Kasumi-1 (cell line): ENCODE measurements around the gene DNER.

Source experiments
- DNase-seq, 2 experiments: peaks; one replicate each; lab custom pipeline; 2025; lab: John Stamatoyannopoulos, UW

DNER gene

DNA sequence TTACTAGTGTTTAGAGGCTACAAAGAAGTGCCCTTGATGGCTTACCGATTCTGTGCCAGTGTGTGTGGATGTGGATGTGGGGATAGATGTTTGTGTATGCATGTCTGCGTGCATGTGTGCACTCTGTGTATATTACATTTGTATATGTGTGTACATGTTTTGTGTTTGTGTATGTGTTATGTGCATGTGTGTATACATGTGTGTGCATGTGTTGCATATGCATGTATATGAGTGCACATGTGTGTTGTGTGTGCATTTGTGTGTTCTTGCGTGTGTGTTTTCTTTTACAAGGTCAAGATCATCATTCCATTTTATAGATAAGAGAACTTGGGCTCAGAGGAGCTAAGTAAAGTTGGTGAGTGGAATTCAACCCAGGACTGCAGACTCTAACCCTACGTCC lies 226.1 kb downstream of the DNER start:
- DNase-seq, result no peak

DNA sequence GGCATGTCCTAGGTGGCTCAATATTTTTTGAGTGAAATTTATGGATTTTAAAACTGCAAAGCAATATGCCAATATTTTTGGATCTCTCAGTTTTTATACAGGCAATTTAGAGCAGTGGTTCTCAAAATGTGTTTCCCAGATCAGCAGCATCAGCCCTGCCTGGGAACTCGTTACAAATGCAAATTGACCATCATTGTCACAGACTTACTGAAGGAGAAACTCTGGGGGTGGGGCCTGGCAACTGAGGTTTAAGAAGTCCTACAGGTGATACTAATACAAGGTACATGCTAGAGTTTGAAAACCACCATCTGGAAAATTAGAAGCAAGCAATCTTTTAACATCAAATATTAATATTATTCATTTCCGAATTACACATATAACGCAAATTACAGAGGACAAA lies 227.7 kb downstream of the DNER start:
- no peak for DNase-seq

DNA sequence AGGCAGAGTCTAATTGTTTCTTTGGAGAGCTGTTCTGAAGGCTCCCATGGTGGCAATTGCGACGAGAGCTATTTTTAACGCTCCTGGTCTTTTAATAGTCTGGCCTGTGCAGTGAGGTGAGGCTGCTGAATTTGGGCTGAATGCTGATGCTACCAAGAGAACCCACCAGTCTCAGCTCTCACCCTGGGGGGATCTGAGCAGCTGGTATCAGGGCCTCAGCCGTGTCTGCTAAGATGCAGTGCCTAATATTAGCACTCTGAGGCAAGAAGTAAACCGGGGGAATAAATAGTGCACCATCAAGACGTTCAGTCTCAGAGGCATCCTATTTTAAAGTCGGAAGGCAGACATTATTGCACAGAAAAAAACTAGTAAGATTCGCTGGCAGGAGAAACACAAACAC lies 228.5 kb downstream of the DNER start:
- no peak for DNase-seq

DNA sequence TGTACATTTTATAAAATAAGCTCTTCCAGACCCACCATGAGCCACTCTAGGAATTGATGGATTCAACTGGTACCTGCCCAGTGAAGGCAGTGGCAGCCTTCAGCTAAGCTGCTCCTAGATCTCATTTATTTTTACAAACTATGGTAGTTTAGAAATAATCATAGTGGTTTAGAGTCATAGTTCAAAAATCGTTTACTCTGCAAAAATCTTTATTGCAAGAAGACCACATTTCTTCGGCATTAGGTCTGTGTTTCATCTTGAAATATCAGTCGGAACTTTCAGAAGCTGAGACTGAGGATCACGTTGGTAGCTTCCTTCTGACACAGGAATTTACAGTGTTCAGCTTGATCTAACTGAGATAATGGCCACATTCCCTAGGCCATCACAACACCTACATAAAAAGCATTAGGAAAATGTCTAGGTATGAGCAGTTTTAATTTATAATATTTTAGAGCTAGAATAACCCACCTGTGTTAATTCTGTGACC lies 237.0 kb downstream of the DNER start:
- no peak for DNase-seq

DNA sequence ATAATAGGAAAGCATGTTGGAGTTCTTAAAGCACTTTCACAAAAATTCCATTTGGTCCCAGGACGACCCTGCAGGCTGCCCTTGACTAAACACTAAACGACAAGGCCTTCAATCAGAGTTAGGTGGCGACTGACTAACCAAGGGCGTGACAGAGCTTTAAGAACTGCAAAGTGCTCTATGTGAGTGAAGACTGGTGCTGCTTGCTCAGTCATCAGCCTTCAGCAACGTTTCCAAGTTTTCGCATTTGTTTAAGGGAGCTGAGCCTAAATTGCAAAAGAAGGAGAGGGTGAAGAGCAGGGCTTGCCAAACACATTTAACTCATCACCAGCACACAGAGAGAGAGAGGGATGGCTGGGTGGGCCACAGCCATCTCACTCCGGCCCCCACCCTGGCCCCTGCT lies 238.6 kb downstream of the DNER start:
- no peak for DNase-seq

DNA sequence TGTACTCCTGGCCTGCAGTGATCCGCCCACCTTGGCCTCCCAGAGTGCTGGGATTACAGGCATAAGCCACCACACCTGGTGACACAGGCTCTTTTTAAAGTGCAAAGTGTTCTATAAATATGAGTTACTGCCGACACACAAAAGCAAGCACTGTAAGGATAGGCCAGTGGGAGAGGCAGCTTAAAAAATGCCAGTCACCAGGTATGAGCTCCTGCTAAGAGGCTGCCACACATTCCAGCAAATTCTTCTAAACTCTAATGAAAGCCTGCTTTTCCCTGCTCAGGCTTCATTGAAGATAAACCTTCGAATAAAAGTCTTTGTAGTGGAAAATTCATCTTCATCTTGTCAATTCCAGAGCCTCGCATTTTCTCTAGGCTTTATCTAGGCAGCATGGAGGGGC lies 240.2 kb downstream of the DNER start:
- DNase-seq, result no peak

DNA sequence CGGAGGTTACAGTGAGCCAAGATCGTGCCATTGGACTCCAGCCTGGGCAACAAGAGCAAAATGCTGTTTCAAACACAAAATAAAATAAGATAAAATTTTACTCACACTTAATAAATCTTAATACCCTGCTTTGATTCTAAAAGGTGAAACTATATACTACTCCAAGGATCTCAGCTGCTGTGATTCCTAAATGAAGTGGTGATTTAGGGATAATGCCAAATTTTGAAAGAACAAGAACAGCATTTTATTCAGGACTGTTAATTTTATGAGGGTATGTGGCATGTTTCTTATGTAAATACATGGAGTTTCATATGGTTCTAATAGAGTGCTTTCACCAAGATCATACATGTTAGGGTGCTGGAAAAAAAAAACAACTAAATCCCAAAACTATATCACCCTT lies 243.6 kb downstream of the DNER start:
- DNase-seq, result no peak

DNA sequence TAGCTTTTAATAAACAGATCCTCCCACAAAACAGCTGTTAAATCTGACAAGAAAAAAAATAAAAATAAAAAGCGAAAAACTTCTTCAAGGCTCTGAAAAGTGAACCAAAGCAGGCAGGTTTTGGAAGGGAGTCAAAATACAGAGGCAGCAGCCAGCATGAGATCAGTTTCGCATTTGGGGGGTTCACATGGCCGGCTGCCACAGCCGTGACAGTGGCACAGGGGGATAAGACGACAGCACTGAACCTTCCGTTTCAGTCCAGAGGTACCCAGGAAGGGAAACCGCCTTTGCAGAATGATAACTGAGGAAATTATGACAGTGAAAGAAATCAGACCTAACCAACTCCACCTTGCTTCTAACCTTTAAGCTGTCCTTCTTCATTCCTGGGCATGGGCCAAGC lies 246.6 kb downstream of the DNER start:
- no peak for DNase-seq

DNA sequence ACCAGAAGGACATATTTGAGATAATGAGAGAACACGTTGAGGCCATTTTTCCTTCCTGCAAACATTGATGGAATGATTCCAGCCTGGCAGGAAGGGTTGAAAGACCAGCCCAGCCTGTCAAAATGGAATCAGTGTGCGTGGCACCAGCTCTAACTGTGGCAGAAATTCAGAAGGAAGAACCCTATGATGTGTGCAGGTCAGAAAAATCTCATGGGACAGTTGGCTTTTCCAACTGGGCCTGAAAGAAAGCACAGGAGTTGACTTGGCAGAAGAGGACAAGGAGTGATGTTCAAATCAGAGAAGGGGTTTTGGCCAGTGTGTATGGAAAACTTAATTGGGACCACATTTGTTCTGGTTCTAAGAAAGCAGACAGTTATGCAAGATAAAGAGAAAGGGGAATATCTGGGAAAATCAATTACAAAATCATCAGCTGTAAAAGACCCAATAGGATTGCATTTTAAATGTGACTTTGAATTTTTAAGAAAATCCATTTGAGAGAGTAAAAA lies 250.5 kb downstream of the DNER start:
- DNase-seq, result no peak

DNA sequence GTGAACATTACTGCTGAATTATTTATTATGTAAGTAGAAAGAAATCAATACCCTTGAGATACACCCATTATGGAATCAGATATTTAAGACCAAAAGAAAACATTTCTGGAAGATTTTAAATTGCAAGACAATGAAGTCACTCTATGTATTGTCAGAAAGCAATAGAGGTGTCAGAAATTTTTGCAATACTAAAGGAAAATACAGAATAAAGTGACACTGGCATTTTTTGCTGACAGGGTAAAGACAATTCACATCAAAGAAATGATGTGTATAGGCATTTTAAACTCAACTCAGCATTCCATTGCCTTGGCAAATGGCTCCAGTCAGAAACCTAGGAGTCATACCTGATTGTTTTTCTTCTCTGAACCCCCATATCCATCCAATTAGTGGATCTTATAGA lies 252.2 kb downstream of the DNER start:
- no peak for DNase-seq

DNA sequence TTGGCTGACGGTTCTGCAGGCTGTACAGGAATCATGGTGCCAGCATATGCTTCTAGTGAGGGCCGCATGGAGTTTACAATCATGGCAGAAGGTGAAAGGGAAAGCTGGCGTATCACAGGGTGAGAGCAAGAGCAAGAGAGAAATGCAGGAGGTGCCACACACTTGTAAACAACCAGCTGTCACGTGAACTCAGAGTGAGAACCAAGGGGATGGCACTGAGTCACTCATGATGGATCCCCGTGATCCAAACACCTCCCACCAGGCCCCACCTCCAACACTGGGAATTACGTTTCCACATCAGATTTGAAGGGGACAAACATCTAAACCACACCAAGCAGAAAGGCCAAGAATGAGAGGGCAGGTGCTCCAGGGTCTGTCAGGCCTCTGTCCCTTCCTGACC lies 258.3 kb downstream of the DNER start:
- DNase-seq, result no peak

DNA sequence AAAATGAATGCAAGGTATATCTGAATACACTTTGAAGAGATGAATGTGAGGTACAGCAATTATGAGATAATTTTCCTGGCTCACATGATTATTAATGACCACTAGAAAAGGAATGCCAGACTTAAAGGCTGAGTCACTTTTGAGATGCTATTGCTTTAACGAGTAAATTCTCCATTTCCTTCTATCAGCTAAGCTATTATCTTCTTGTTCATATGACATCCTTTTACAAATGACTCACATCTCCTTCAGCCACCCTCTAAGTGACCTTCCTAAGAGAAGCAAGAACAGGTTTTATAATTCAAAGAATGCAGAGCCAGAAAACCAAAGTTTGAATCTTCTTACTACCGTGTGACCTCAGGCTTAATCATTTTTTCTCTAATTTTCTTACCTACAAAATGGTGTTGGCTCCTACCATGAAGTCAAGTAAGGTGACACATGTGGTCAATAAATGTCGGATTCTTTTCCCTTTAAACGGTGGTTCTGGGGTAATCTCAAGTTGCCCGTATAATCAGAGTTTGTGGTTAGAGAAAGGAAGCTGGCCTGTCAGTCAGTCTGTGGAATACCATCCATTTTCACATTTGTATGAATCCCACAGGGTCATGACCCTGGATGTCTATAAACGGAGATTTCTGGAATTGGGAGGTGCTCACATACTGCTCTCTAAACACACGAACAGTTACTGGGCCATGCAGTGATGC lies 259.3 kb downstream of the DNER start:
- no peak for DNase-seq

DNA sequence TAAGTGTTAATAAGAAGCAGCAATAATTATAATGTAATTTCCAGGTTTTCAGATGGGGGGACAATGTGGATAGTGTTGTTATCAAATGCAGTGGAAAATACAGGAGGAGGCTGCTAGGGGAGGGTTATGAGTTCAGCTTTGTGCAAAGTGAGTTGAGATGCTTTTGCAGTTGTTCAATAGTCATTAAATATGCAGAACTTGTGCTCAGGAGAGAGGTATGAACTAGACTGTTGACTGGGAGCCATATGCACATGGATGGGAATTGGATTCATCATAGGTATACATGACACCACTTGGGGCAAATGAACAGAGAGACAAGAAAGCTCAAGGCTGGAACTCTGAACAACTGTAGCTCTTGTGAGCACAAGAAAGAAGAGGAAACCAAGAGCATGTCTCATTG lies 261.1 kb downstream of the DNER start:
- DNase-seq, result no peak

DNA sequence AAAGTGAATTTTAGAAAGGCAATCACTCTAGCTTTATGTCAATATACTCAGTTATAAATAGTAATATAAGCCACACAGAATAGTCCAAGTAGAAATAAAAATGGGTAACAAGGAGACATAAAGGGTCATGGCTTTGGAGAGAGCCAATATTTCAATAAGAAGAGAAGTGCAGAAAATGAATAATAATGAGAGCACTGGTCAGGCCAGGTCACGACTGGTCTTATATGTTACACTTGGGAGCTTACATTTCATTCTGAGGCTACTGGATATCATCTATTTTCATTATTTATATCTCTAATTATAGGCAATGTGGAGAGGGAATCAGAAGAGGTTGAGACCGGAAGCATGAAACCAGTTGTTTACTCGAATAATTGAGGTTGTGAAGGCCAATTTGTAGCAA lies 262.5 kb downstream of the DNER start:
- no peak for DNase-seq

DNA sequence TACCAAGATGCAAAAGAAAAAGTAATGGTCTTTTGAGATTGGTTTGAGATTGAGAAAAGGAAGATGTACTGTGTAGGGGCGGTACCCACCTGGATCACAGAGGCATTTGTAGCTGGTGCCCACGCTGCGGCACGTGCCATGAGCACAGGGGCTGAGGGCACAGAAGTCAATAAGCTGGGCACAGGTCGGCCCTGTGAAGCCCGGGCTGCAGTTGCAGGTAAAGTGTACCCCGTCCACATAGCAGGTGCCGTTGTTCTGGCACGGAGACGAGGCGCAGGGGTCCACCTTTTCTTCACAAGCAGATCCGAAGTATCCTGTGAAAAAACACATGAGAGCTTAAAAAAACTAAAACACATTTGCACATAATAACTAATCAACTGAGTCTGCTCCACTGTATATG lies 267.1 kb downstream of the DNER start:
- no peak for DNase-seq

DNA sequence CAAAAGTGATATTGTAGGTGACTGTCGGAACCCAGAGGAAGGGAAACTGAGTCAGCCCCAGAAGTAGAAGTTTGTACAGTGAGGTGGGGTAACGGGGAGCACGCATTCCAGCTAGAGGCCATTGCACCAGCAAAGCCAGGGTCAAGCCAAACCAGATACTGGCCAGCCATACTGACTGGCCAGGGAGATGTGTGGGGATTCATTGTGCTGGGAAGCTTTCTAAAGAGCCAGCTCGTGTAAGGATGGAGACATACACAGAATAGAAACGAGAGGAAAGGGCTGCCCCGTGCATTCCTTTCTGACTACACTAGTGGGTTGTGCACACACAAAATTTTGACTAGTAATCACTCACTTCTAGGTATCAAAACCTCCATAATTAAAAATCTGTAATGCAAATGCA lies 268.0 kb downstream of the DNER start:
- DNase-seq, result no peak

DNA sequence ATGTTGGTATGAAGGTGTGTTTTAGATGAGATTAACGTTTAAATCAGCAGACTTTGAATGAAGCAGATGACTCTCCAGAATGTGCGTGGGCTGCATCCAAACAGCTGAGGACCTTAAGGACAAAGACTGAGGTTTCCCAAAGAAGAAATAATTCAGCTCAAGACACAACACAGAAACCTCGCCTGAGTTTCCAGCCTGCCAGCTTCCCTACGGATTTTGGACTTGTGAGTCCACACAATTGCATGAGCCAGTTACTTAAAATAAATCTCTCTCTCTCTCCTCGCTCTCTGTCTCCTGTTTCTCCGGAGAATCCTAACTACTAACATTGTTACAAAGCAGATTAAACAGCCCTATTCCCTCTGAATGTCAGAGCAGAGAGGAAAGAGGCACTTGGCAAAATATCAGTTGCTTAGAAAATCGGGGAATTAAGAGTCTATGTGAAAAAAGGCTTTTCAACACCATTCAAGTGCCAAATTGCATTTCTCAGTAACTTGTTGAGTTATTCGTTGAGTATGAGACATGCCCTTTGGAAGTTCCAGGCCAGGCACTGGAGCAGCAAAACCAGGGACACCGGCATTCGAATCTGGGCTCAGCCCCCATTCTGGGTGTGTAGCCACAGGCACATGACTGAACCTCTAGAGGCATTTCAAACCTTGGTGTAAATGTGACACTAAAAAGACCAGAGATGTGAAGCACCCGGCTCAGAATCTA lies 268.7 kb downstream of the DNER start:
- DNase-seq, result no peak

DNA sequence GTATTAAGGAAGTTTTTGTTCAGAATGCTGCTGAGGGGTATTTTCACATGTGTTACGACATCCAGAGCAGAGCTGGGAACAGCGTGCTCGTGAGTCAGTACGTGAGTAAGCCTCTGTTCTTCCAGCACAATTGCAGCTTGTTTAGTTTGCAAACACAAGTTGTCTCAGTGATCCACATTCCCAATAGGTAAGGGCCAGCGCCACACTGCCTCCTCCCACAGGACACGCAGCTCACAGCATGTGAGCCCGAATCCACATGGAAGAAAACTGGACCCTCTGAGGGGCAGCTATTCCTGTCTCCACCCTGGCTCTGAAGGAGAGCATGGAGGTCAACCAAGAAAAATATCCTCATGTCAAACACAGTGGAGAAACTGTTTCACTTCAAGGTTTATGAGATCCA lies 269.3 kb downstream of the DNER start:
- DNase-seq, result no peak

DNA sequence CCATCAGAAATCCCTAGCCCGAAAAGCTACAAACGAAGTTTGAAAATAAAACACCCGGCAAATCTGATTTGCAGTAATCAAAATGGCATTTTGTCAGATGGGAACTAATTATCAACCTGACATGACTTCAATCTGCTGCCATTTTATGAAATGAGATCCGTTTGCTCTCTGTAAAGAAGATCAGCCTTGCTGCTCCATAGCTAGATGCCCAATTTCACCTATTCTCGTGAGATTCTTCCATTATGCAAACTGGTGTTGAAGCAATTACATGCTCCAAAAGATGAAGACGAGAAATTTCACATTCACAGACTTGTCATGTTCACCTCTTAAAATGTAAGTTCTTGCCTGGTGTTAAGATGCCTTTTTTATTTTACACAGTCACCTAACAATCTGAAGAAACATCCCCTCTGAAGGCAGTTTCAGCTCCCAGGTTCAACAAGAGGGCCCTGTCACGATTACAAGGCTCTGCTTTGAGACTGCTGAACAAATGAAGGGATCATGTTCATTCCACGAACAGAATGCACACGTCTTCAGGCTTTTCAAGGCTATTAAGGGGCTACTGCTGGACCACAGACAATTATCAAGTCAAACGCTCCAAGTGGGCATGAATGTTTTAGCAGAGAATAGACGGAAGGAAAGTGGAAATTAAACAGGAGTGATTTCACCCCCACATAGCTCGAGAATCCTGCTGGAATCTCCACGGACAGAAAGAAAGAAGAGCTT lies 270.6 kb downstream of the DNER start:
- no peak for DNase-seq

DNA sequence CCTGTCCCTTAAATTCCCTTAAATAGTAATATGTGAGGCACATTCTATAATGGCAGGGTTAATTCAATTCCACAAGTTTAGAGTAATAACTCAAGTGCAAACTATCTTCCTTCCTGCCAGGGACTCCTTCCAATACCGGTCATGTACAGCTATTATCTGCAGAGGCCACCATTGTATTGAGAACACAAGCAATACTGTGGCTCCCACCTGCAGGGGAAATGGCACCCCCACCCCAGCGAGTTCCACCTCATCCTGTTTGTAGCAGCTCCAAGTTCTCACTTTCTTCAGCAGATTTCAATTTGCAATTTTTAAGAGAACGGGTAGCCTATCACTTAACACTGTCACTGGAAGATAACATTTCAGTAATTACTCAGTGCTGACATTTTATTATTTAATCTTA lies 271.2 kb downstream of the DNER start:
- no peak for DNase-seq

DNA sequence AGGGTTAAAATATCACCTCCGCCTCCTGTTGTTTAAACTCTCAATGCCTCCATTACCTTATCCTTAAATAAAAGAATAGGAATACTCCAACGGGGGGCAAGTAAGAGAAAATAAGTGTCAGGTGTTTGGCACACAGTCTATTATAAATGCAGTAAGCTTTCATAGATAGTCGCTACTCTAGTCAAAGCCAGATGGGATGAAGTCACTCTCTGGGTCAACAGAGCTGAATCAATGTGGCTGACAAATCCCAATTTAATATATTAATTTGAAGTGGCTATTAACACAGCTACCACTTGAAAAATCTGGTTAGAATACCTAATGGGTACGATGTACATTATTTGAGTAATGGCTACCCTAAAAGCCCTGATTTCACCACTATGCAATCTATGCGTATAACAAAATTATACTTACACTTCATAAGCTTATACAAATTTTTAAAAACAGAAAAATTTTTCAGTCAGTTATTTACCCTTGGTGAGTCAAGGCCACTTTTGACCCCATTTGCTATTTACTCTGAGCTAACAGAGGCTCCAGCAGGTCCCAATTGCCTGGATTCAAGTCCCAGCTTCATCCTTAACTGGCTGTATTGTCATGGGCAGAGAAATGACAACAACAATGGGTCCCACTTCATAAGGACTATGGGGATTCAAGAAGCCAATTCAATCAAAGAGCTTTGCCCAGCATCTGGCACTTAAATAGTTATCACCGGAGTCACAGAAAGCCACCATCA lies 275.8 kb downstream of the DNER start:
- no peak for DNase-seq

DNA sequence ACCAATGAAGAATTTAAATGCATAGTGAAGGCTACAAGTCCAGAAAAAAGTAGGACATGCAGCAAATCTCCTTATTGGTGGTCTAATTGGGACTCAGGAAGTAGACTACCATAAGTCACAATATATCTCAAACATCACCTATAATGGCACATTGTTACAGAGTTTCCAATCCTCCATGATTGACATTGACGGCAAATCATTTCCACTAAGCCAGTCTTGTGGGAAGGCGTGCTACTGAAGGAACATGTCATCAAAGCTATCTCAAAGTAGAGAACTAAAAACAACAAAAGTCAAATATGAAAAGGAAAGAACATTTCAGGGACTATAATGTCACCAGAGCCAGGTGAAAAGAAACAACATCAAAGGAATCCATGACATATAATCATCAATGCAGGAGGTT lies 276.9 kb downstream of the DNER start:
- no peak for DNase-seq
